Activated CD4-positive, alpha-beta T cell treated with anti-CD3 and anti-CD28 coated beads, Interleukin-2, Interleukin-4, amounts not matched to agents 100 ng/mL and 50 ng/mL, durations not matched to agents 16 hours and 8 hours (primary cell): ENCODE results near the gene STX8.

ENCODE experiments used
- DNase-seq: peaks from one replicate; pipeline ENCODE4 v3.0.0-alpha.2; 2020; ENCODE audit warnings: low spot score

The STX8 gene

GRCh38 chr17:9554715-9555114, 20.9 kb downstream of the STX8 start:
- peak; percentile 68 for DNase-seq

- no peak for DNase-seq
These were observed 22.0 kb downstream of the STX8 start for GRCh38 chr17:9553596-9553995.

GRCh38 chr17:9553181-9553580, 22.4 kb downstream of the STX8 start:
- DNase-seq: no peak

DNA sequence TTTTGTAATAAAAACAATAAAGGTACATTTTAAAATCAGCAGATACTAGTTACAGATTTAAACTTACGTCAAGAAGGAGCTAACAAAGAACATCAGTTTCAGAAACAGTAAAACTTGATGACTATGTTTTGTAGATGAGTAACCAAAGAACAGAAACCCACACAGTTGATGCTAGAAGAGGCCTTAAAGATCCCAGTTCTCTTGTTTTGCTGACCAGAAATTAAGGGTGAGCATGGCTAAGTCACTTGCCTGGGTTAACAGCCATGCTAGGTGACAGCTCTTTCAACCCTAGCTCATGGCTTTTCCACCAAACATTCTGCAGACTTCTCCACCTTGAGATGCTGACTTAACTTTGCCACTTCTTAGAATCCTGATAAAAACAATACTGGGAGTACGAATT, 26.4 kb downstream of the STX8 start:
- DNase-seq: peak; percentile 9

- DNase-seq: no peak
These were observed 31.4 kb downstream of the STX8 start for GRCh38 chr17:9544221-9544620.

- no peak for DNase-seq
These were observed 33.9 kb downstream of the STX8 start for GRCh38 chr17:9541718-9542117.

GRCh38 chr17:9538626-9539025, 37.0 kb downstream of the STX8 start:
- DNase-seq: no peak

- no peak for DNase-seq
These were observed 38.3 kb downstream of the STX8 start for GRCh38 chr17:9537177-9537776.

DNA sequence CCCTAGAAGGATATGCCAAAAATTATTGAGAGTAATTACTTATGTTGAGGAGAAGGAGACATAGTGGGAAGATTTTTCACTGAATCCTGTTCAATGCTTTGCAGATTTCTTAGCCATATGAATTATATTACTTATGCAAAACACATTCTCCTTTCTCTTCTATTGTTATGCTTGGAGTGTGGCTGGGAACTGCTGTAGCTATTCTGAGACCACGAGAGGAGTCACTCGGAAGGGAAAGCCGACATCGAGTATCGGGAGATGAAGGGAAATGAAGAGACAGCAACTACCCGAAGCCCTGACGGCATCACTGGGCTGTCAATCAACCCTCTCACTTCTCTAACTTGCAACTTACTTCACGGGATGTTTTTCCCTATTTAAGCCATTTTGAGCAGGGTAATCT, 39.6 kb downstream of the STX8 start:
- DNase-seq: no peak

DNA sequence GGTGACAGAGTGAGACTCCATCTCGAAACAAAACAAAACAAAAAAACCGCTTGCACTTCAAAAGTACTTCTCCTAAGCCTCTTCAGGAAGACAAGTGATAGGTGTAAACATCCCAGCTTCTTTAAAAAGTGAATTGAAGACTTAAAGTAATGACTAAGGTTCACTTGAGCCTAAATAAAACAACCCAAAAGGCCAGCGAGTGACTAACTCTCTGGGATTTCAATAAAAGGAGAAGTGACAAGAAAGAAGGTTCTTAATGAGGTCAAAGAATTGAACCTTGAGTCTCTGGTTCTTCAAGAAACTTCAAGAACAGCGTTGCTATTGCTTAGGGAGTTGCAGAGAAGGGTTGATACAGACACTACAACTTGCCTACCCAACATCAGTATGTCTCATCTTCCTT, 42.2 kb downstream of the STX8 start:
- no peak for DNase-seq

- no peak for DNase-seq
These were observed 42.9 kb downstream of the STX8 start for GRCh38 chr17:9532715-9533114.

DNA sequence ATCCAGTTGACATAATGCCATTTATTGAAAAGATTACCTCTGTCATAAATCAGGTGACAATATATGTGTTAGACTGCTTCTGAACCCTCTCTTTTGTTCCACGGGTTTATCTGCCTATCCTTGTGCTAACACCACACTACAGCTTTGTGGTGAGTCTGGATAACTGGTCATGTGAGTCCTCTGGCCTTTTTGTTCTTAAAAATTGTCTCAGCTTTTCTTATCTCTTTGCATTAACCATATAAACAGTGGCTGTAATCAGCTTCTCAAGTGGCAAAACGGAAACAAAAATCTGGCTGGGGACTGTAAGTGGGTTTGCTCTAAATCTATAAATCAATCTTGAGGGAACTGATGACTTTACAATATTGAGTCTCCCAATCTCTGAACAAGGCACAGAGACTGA, 44.6 kb downstream of the STX8 start:
- DNase-seq: no peak

- peak; percentile 3 for DNase-seq
These were observed 46.5 kb downstream of the STX8 start for GRCh38 chr17:9529033-9529700.

GRCh38 chr17:9527788-9528187, 47.8 kb downstream of the STX8 start:
- DNase-seq: no peak

- DNase-seq: peak; percentile 20
These were observed 53.5 kb downstream of the STX8 start for GRCh38 chr17:9522074-9522473.

DNA sequence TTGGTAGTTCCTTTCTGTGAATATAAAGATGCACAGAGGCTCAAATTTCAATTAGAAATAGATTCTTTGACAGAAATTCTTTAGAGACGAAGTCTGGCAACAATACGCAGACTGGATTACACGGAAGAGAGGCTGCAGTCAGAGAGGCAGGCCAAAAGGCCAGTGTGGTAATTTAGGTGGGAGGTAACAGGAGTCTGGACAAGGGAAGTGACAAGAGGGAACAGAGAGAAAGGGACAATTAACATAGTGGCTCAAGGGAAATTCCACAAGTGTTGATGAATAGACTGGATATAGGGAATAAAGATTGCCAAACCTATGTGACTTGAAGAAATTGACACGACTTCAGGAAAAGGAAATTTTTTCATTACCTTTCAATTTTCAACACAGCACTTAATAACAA, 54.6 kb downstream of the STX8 start:
- no peak for DNase-seq

- no peak for DNase-seq
These were observed 55.0 kb downstream of the STX8 start for GRCh38 chr17:9520649-9521048.

DNA sequence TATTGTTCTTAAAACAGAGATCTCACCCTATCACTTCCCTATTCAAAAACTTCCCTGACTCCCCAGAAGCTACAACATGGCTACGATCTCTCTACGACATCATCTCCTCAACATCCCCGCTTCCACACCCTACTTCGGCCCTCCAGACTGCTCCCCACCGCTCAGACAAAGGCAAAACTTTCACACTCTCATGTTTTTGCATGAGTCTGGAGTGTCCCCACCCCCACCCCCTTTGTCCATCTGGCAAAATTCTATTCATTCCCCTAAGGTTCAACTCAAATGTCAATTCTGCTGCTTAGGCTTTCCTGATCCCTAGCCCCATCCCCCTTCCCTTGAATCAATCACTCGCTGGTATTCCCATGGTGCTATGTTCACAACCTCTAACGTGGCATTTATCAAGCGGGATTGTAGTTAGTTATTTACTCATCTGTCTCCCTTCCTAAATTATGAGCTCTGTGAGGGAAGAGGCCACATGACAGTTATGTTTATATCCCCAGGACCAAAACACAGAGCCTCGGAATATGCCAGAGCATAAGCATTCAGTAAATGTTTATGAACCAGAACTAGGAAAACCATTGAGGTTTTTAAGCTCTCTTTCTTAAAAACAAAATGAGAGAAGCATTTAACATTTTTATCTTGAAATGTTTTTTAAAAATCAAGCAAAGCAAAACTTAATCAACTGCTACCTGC, 55.9 kb downstream of the STX8 start:
- DNase-seq: no peak

GRCh38 chr17:9517396-9517795, 58.2 kb downstream of the STX8 start:
- DNase-seq: no peak

GRCh38 chr17:9513266-9513665, 62.4 kb downstream of the STX8 start:
- DNase-seq: no peak

GRCh38 chr17:9512323-9513168, 63.1 kb downstream of the STX8 start:
- no peak for DNase-seq

- no peak for DNase-seq
These were observed 66.3 kb downstream of the STX8 start for GRCh38 chr17:9509236-9509816.
